Measurements from ENCODE around the gene DLEC1.

The DLEC1 gene

GRCh38 chr3:38136777-38137614 lies 98.0 kb downstream of the DLEC1 start, which contains the start of gene ACAA1:
Gene ACAA1 (minus strand): TSS chr3:38137127. CDS start chr3:38137035, 92 bp downstream.
- DNase-seq: peak; percentile 82 to 100 (median 99)

- peak in 1 of 56 donors; percentile 45 for DNase-seq
Measured at GRCh38 chr3:38137615-38138348, 98.8 kb downstream of the DLEC1 start.

- DNase-seq: peak in 36 of 56 donors; percentile 6 to 71 (median 46)
Measured at GRCh38 chr3:38138349-38139190, 99.6 kb downstream of the DLEC1 start, which contains the start of gene MYD88. Gene MYD88 (plus strand): TSS chr3:38138661. CDS start chr3:38138701, 40 bp downstream.

- no peak for DNase-seq
Measured at GRCh38 chr3:38139191-38139590, 100.2 kb downstream of the DLEC1 start.

GRCh38 chr3:38139652-38140051 lies 100.6 kb downstream of the DLEC1 start:
- DNase-seq: no peak

- no peak for DNase-seq
Measured at GRCh38 chr3:38140326-38141172, 101.5 kb downstream of the DLEC1 start.

- DNase-seq: no peak
Measured at GRCh38 chr3:38141173-38141951, 102.4 kb downstream of the DLEC1 start.

- DNase-seq: no peak
Measured at GRCh38 chr3:38141952-38142273, 102.9 kb downstream of the DLEC1 start.

- no peak for DNase-seq
Measured at GRCh38 chr3:38142959-38143358, 104.0 kb downstream of the DLEC1 start.

- DNase-seq: no peak
Measured at GRCh38 chr3:38143511-38143910, 104.5 kb downstream of the DLEC1 start.

GRCh38 chr3:38146504-38146903 lies 107.5 kb downstream of the DLEC1 start:
- DNase-seq: no peak

- no peak for DNase-seq
Measured at GRCh38 chr3:38147421-38147820, 108.4 kb downstream of the DLEC1 start.

GRCh38 chr3:38148311-38148882 lies 109.4 kb downstream of the DLEC1 start:
- DNase-seq: no peak

- no peak for DNase-seq
Measured at GRCh38 chr3:38149708-38150107, 110.7 kb downstream of the DLEC1 start.

- no peak for DNase-seq
Measured at GRCh38 chr3:38150780-38151528, 111.9 kb downstream of the DLEC1 start.

- no peak for DNase-seq
Measured at GRCh38 chr3:38151667-38152265, 112.8 kb downstream of the DLEC1 start.

GRCh38 chr3:38152609-38153008 lies 113.6 kb downstream of the DLEC1 start:
- no peak for DNase-seq

- no peak for DNase-seq
Measured at GRCh38 chr3:38153221-38153620, 114.2 kb downstream of the DLEC1 start.
